Colonic mucosa (tissue), 4 donors: ENCODE measurements around the gene OPCML. TPM values are rescaled to one million over a fixed set of nuclear protein-coding genes. Genes with fewer than 3 reads are reported as not detected.

Experiments
- DNase-seq: peaks from one replicate; pipeline ENCODE4 v3.0.0-alpha.2; 2020
- H3K27ac ChIP-seq: fragments of 200-600 bp; one replicate; pipeline ENCODE4 v1.8.0; 2021
- H3K27me3 ChIP-seq: fragments of 200-600 bp; one replicate; pipeline ENCODE4 v1.8.0; 2021
- H3K36me3 ChIP-seq: fragments of 200-600 bp; one replicate; pipeline ENCODE4 v1.8.0; 2021
- H3K4me1 ChIP-seq: fragments of 200-600 bp; one replicate; pipeline ENCODE4 v1.8.0; 2021; ENCODE audit warnings: mild to moderate bottlenecking
- H3K4me3 ChIP-seq: fragments of 200-600 bp; one replicate; pipeline ENCODE4 v1.8.0; 2021
- H3K9ac ChIP-seq, 2 donors: one replicate each; pipeline ENCODE4 v1.7.0; 2013; ENCODE audit warnings: control low read depth in 2 of 2, low read depth in 2 of 2, low read length in 2 of 2
- H3K9me3 ChIP-seq: fragments of 200-600 bp; one replicate; pipeline ENCODE4 v1.8.0; 2021
- CTCF ChIP-seq: fragments of 200-600 bp; IDR thresholded peaks from one replicate; pipeline ENCODE4 v1.8.0; 2022; ENCODE audit warnings: antibody characterized with exemption, mild to moderate bottlenecking
- intact Hi-C: fragments of 100-400 bp; cut with DNase I; formaldehyde crosslinking; loops from one replicate; pipeline ENCODE4 v1.14.1; 2022
- total RNA-seq, 2 donors: library from RNA; stranded (reverse); fragmentation: NEBNext Ultra II Directional in 1 of 2; extraction: Animal tissue kit (Norgen Biotek cat#: 25700) in 1 of 2; gene quantifications; one replicate each; pipeline ENCODE4 v1.2.1, GENCODE V29; 2021
- donor health status: healthy.
- donor health status: DM: no; HTN: no; CAD: no.
- donor health status: DM: no; HTN: no; CAD: no.

Gene OPCML
- total RNA-seq, 2 donors from 2014 or later = 0.08 TPM; not detected in 1

DNA sequence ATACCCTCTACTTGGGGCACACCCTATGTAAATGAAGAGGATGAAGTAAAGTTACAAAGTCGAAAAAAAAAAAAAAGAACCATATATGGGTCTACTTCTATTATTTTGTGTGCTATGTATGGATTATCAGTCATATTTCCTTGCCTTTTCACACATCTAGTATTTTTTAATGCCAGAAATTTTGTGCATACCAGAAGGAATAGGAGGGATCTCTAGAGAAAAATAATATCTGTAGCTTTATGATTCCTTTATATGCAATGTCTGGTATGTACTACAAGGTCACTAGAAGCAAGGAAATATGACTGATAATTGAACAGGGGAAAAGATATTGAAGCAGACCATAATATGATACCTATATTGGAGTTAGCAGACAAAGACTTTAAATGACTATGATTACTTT lies 713.4 kb downstream of the OPCML start:
- no peak for TF ChIP-seq CTCF
- H3K4me1 ChIP-seq = no peaks in the 10 kb centered on the region
- H3K9ac ChIP-seq = no peak overlapping the region
- intact Hi-C loops = no loop called here
- H3K27me3 ChIP-seq = no peaks in the 10 kb centered on the region
- H3K9me3 ChIP-seq = no peaks in the 10 kb centered on the region
- DNase-seq = no peak
- no peaks in the 10 kb centered on the region for H3K36me3 ChIP-seq
- H3K4me3 ChIP-seq = no peak overlapping the region
- H3K27ac ChIP-seq = no peak overlapping the region

DNA sequence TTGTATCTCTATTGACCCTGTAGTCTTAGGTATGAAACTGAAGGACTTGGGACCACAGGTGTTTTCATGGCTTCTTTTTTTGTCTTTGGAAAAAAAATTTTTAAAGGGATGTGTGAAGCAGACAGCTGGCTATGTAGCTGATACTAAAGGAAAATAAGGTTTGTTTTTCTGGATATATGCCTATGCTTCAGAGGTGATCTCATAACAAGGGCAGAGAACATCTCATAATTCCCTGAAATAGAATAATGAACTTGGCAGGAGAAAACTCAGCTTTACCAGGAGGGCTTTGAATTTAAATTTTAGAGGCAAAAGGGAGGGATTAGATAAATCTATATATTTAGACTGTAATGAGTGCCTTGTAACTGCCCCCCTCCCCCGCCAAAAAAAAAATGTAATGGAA lies 714.9 kb downstream of the OPCML start:
- no peaks in the 10 kb centered on the region for H3K9me3 ChIP-seq
- no peak overlapping the region for H3K9ac ChIP-seq
- intact Hi-C loops = no loop called here
- no peaks in the 10 kb centered on the region for H3K4me1 ChIP-seq
- DNase-seq = no peak
- H3K36me3 ChIP-seq = no peaks in the 10 kb centered on the region
- H3K27me3 ChIP-seq = no peaks in the 10 kb centered on the region
- H3K27ac ChIP-seq = no peak overlapping the region
- TF ChIP-seq CTCF = no peak
- no peak overlapping the region for H3K4me3 ChIP-seq

- no peaks in the 10 kb centered on the region for H3K27me3 ChIP-seq
- no peak overlapping the region for H3K4me3 ChIP-seq
- no peaks in the 10 kb centered on the region for H3K36me3 ChIP-seq
- intact Hi-C loops = no loop called here
- H3K27ac ChIP-seq = no peak overlapping the region
- no peak for TF ChIP-seq CTCF
- no peak overlapping the region for H3K9ac ChIP-seq
- no peak for DNase-seq
- H3K9me3 ChIP-seq = no peaks in the 10 kb centered on the region
- H3K4me1 ChIP-seq = no peaks in the 10 kb centered on the region
These were observed 717.9 kb downstream of the OPCML start for GRCh38 chr11:132814410-132814809.

DNA sequence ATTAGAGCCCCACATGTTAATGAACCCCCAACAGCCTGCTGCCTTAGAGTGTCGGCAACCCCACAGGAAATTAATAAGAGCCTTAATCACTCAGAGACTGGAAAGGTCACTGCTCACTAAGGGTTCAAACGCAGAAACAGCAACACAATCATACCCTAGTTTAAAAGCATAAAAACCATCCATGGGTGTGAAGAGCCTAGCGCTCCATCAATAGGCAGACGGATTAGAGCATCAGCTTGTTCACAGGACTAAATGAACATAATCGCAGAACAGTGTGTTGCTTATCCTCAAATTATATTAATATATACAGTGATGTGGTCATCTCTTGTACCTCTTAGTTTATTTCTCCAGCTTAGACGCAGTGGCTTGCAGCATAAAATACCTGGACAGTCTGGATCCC lies 720.7 kb downstream of the OPCML start:
- no peak overlapping the region for H3K9ac ChIP-seq
- H3K27me3 ChIP-seq = no peaks in the 10 kb centered on the region
- intact Hi-C loops = no loop called here
- H3K9me3 ChIP-seq = no peaks in the 10 kb centered on the region
- H3K36me3 ChIP-seq = no peaks in the 10 kb centered on the region
- no peak for TF ChIP-seq CTCF
- DNase-seq = no peak
- H3K4me1 ChIP-seq = no peaks in the 10 kb centered on the region
- H3K4me3 ChIP-seq = no peak overlapping the region
- H3K27ac ChIP-seq = no peak overlapping the region

GRCh38 chr11:132809070-132809469 lies 723.2 kb downstream of the OPCML start:
- DNase-seq = no peak

More at GRCh38 chr11:132809070-132809469, 723.2 kb downstream of the OPCML start:
- Histone ChIP-seq H3K4me3 (no peak overlapping the region), H3K9me3 (no peaks in the 10 kb centered on the region), H3K27me3 (no peaks in the 10 kb centered on the region), H3K27ac (no peak overlapping the region), H3K36me3 (no peaks in the 10 kb centered on the region), H3K9ac (no peak overlapping the region), H3K4me1 (no peaks in the 10 kb centered on the region)
- no peak for TF ChIP-seq CTCF
- intact Hi-C loops = no loop called here
